ENCODE data around the gene FDXR. TPM values are rescaled to one million over a fixed set of nuclear protein-coding genes. Genes with fewer than 3 reads are reported as not detected.
"Not testable (repeated sequence)": the region's sequence is repeated elsewhere in the genome, so short reads cannot be mapped to it uniquely, and the experiment has no call there.

FDXR gene
- total RNA-seq: 10 to 100 TPM in 1 of 3 donors, 1 to 10 TPM in 2; 6.1 to 12.0 (median 7.0) TPM

- no peaks in the 10 kb centered on the region for H3K27me3 Mint-ChIP-seq (ENCODE audit: low read depth)
- ATAC-seq (peak; percentile 7 to 12), DNase-seq (no peak)
- H3K4me1 Mint-ChIP-seq (ENCODE audit: low read depth): peaks cover 19% of the 10 kb centered on the region
- H3K9me3 Mint-ChIP-seq: no peaks in the 10 kb centered on the region
- H3K36me3 Mint-ChIP-seq (ENCODE audit: insufficient read depth): no peaks in the 10 kb centered on the region
- H3K4me3 Mint-ChIP-seq: peak within 1 kb of the TSS; percentile 88
These were observed at the start of gene FDXR for GRCh38 chr17:74872313-74873036. FDXR (minus strand) TSS chr17:74872994; CDS start chr17:74872944, 50 bp downstream.

GRCh38 chr17:74922172-74922571, 49.4 kb upstream of the FDXR start:
- Mint-ChIP-seq H3K4me3 (no peak overlapping the region), H3K9me3 (no peaks in the 10 kb centered on the region), H3K27me3 (ENCODE audit: low read depth) (peaks cover 71% of the 10 kb centered on the region), H3K36me3 (ENCODE audit: insufficient read depth) (no peaks in the 10 kb centered on the region), H3K4me1 (ENCODE audit: low read depth) (peaks cover 15% of the 10 kb centered on the region)
- ATAC-seq (no peak), DNase-seq (no peak)

GRCh38 chr17:74921769-74922168, 49.0 kb upstream of the FDXR start:
- ATAC-seq (no peak), DNase-seq (no peak)
- H3K4me3 Mint-ChIP-seq: no peak overlapping the region
- H3K27me3 Mint-ChIP-seq (ENCODE audit: low read depth): peaks cover 71% of the 10 kb centered on the region
- H3K4me1 Mint-ChIP-seq (ENCODE audit: low read depth): peaks cover 15% of the 10 kb centered on the region
- H3K36me3 Mint-ChIP-seq (ENCODE audit: insufficient read depth): no peaks in the 10 kb centered on the region
- no peaks in the 10 kb centered on the region for H3K9me3 Mint-ChIP-seq

GRCh38 chr17:74921026-74921681, 48.4 kb upstream of the FDXR start:
- no peaks in the 10 kb centered on the region for H3K36me3 Mint-ChIP-seq (ENCODE audit: insufficient read depth)
- DNase-seq (no peak), ATAC-seq (no peak)
- no peak overlapping the region for H3K4me3 Mint-ChIP-seq
- peaks cover 15% of the 10 kb centered on the region for H3K4me1 Mint-ChIP-seq (ENCODE audit: low read depth)
- H3K27me3 Mint-ChIP-seq (ENCODE audit: low read depth): peaks cover 68% of the 10 kb centered on the region
- H3K9me3 Mint-ChIP-seq: no peaks in the 10 kb centered on the region

- DNase-seq: no peak
- ATAC-seq: no peak
- Mint-ChIP-seq H3K9me3 (no peaks in the 10 kb centered on the region), H3K4me3 (no peak overlapping the region), H3K27me3 (ENCODE audit: low read depth) (peaks cover 64% of the 10 kb centered on the region), H3K36me3 (ENCODE audit: insufficient read depth) (no peaks in the 10 kb centered on the region), H3K4me1 (ENCODE audit: low read depth) (peaks cover 15% of the 10 kb centered on the region)
These were observed 47.8 kb upstream of the FDXR start for GRCh38 chr17:74920642-74921025.

- no peaks in the 10 kb centered on the region for H3K9me3 Mint-ChIP-seq
- no peak overlapping the region for H3K4me3 Mint-ChIP-seq
- peaks cover 15% of the 10 kb centered on the region for H3K4me1 Mint-ChIP-seq (ENCODE audit: low read depth)
- DNase-seq: no peak
- no peak for ATAC-seq
- peaks cover 60% of the 10 kb centered on the region for H3K27me3 Mint-ChIP-seq (ENCODE audit: low read depth)
- H3K36me3 Mint-ChIP-seq (ENCODE audit: insufficient read depth): no peaks in the 10 kb centered on the region
These were observed 47.5 kb upstream of the FDXR start for GRCh38 chr17:74920306-74920620.

GRCh38 chr17:74919440-74920305, 46.9 kb upstream of the FDXR start:
- Mint-ChIP-seq H3K27me3 (ENCODE audit: low read depth) (peaks cover 55% of the 10 kb centered on the region), H3K36me3 (ENCODE audit: insufficient read depth) (no peaks in the 10 kb centered on the region), H3K4me3 (no peak overlapping the region), H3K9me3 (no peaks in the 10 kb centered on the region), H3K4me1 (ENCODE audit: low read depth) (peaks cover 13% of the 10 kb centered on the region)
- ATAC-seq (no peak), DNase-seq (no peak)

- DNase-seq (no peak), ATAC-seq (no peak)
- H3K9me3 Mint-ChIP-seq: no peaks in the 10 kb centered on the region
- no peaks in the 10 kb centered on the region for H3K36me3 Mint-ChIP-seq (ENCODE audit: insufficient read depth)
- peaks cover 9% of the 10 kb centered on the region for H3K4me1 Mint-ChIP-seq (ENCODE audit: low read depth)
- H3K27me3 Mint-ChIP-seq (ENCODE audit: low read depth): peaks cover 50% of the 10 kb centered on the region
- no peak overlapping the region for H3K4me3 Mint-ChIP-seq
These were observed 46.1 kb upstream of the FDXR start for GRCh38 chr17:74918906-74919305.

- no peak for DNase-seq
- no peaks in the 10 kb centered on the region for H3K36me3 Mint-ChIP-seq (ENCODE audit: insufficient read depth)
- no peaks in the 10 kb centered on the region for H3K9me3 Mint-ChIP-seq
- H3K27me3 Mint-ChIP-seq (ENCODE audit: low read depth): peaks cover 40% of the 10 kb centered on the region
- peaks cover under 1% of the 10 kb centered on the region for H3K4me1 Mint-ChIP-seq (ENCODE audit: low read depth)
- H3K4me3 Mint-ChIP-seq: no peak overlapping the region
- ATAC-seq: no peak
These were observed 44.6 kb upstream of the FDXR start for GRCh38 chr17:74917430-74917829.

- no peak for ATAC-seq
- Mint-ChIP-seq H3K4me3 (no peak overlapping the region), H3K27me3 (ENCODE audit: low read depth) (peaks cover 36% of the 10 kb centered on the region), H3K9me3 (no peaks in the 10 kb centered on the region), H3K4me1 (ENCODE audit: low read depth) (no peaks in the 10 kb centered on the region), H3K36me3 (ENCODE audit: insufficient read depth) (no peaks in the 10 kb centered on the region)
- DNase-seq: no peak
These were observed 44.0 kb upstream of the FDXR start for GRCh38 chr17:74916851-74917199.

GRCh38 chr17:74916136-74916850, 43.5 kb upstream of the FDXR start:
- H3K4me1 Mint-ChIP-seq (ENCODE audit: low read depth): no peaks in the 10 kb centered on the region
- no peaks in the 10 kb centered on the region for H3K9me3 Mint-ChIP-seq
- DNase-seq (no peak), ATAC-seq (no peak)
- H3K27me3 Mint-ChIP-seq (ENCODE audit: low read depth): peaks cover 31% of the 10 kb centered on the region
- H3K36me3 Mint-ChIP-seq (ENCODE audit: insufficient read depth): no peaks in the 10 kb centered on the region
- no peak overlapping the region for H3K4me3 Mint-ChIP-seq

- not testable (repeated sequence) for H3K36me3 Mint-ChIP-seq (ENCODE audit: insufficient read depth); H3K4me1 Mint-ChIP-seq (ENCODE audit: low read depth); H3K9me3 Mint-ChIP-seq; H3K4me3 Mint-ChIP-seq; H3K27me3 Mint-ChIP-seq (ENCODE audit: low read depth); DNase-seq; ATAC-seq
These were observed 38.6 kb upstream of the FDXR start for GRCh38 chr17:74911423-74911822.

GRCh38 chr17:74909097-74909496, 36.3 kb upstream of the FDXR start:
- not testable (repeated sequence) for H3K9me3 Mint-ChIP-seq; H3K36me3 Mint-ChIP-seq (ENCODE audit: insufficient read depth); H3K27me3 Mint-ChIP-seq (ENCODE audit: low read depth); H3K4me3 Mint-ChIP-seq; H3K4me1 Mint-ChIP-seq (ENCODE audit: low read depth); ATAC-seq; DNase-seq

- Mint-ChIP-seq H3K9me3 (no peaks in the 10 kb centered on the region), H3K4me3 (no peak overlapping the region), H3K4me1 (ENCODE audit: low read depth) (peaks cover 2% of the 10 kb centered on the region)
These were observed 34.2 kb upstream of the FDXR start for GRCh38 chr17:74907012-74907411.

More at GRCh38 chr17:74907012-74907411, 34.2 kb upstream of the FDXR start:
- H3K27me3 Mint-ChIP-seq (ENCODE audit: low read depth): peaks cover 18% of the 10 kb centered on the region
- ATAC-seq (no peak), DNase-seq (no peak)
- no peaks in the 10 kb centered on the region for H3K36me3 Mint-ChIP-seq (ENCODE audit: insufficient read depth)
